Activated CD4-positive, alpha-beta T cell treated with anti-CD3 and anti-CD28 coated beads, Interleukin-2, amount 10 ng/mL, durations not matched to agents 24 days and 14 days (primary cell): ENCODE results near the gene PTOV1. TPM values are rescaled to one million over a fixed set of nuclear protein-coding genes. Genes with fewer than 3 reads are reported as not detected.

Experiments used
- DNase-seq: peaks from one replicate; pipeline ENCODE4 v3.0.0; 2022
- H3K27ac Mint-ChIP-seq: one replicate; pipeline ENCODE4 v1.8.0; 2022; ENCODE audit warnings: mild to moderate bottlenecking, mixed read lengths
- H3K27me3 Mint-ChIP-seq: one replicate; pipeline ENCODE4 v1.8.0; 2022; ENCODE audit warnings: mixed read lengths
- H3K36me3 Mint-ChIP-seq: one replicate; pipeline ENCODE4 v1.8.0; 2022; ENCODE audit warnings: low read depth, mild to moderate bottlenecking, mixed read lengths
- H3K4me1 Mint-ChIP-seq: one replicate; pipeline ENCODE4 v1.8.0; 2021; ENCODE audit warnings: mixed read lengths
- H3K4me3 Mint-ChIP-seq: one replicate; pipeline ENCODE4 v1.8.0; 2022; ENCODE audit warnings: mild to moderate bottlenecking, moderate library complexity, mixed read lengths
- H3K9me3 Mint-ChIP-seq: one replicate; pipeline ENCODE4 v1.8.0; 2021; ENCODE audit warnings: mixed read lengths
- intact Hi-C: fragments of 100-400 bp; cut with micrococcal nuclease; formaldehyde crosslinking; loops from one replicate; pipeline ENCODE4 v1.15.1; 2023
- total RNA-seq: library from RNA; stranded (reverse); gene quantifications from 2 replicates; pipeline ENCODE4 v1.2.3, GENCODE V29; 2022

Gene PTOV1
- total RNA-seq, 1 donor from 2014 or later: 121 TPM

DNA sequence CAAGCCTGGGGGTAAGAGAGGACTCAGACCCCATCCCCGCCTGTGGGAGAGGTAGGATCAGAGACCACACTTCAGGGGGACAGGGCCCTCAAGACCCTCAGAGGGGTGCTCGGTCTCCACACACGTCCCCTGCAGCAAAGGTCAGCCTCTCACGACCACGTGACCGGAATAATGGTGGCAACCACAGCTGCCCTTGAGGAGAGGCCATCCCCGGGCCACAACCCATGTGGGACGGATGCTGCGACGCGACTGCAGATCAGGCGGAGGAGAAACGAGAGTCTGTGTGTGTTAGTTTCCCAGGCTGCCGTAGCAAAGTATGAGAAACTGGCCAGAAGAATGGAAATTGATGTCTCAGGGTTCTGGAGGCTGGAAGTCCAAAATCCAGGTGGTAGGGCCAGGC lies 23.9 kb upstream of the PTOV1 start:
- Mint-ChIP-seq H3K36me3 (peaks cover 17% of the 10 kb centered on the region), H3K4me1 (peaks cover 1% of the 10 kb centered on the region), H3K27ac (no peak overlapping the region), H3K27me3 (no peaks in the 10 kb centered on the region), H3K9me3 (no peaks in the 10 kb centered on the region), H3K4me3 (no peak overlapping the region)
- intact Hi-C loops: no loop called here
- no peak for DNase-seq

DNA sequence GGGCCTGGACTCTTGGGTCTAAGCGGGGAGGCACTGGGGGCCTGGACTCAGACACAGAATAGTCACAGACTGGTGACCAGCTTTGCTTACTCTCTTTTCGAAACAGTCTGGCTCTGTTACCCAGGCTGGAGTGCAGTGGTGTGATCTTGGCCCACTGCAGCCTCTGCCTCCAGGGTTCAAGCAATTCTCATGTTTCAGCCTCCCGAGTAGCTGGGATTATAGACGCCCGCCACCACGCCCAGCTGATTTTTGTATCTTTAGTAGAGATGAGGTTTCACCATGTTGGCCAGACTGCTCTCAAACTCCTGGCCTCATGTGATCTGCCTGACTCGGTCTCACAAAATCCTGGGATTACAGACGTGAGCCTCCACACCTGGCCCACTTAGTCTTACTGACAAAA lies 21.8 kb upstream of the PTOV1 start:
- Mint-ChIP-seq H3K4me3 (no peak overlapping the region), H3K27ac (no peak overlapping the region), H3K4me1 (peaks cover 6% of the 10 kb centered on the region), H3K36me3 (peaks cover 18% of the 10 kb centered on the region), H3K9me3 (no peaks in the 10 kb centered on the region), H3K27me3 (no peaks in the 10 kb centered on the region)
- DNase-seq: no peak
- intact Hi-C loops: no loop called here

DNA sequence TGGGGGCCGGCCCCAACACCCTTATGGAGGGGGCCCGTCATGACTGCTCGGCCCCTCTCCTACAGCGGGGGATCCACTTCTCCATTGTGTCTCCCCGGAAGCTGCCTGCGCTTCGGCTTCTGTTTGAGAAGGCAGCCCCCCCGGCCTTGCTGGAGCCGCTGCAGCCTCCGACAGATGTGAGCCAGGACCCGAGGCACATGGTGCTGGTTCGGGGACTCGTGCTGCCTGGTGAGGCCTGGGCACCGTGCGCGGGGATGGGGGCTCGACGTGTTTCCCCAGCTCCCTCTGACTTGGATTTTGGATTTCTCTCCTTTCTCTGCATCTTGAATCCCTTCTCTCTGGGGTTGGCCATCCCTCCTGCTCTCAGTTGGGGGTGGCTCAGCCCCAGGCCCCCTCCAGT lies 21.2 kb upstream of the PTOV1 start:
- Mint-ChIP-seq H3K36me3 (peaks cover 20% of the 10 kb centered on the region), H3K4me1 (peaks cover 6% of the 10 kb centered on the region), H3K27me3 (no peaks in the 10 kb centered on the region), H3K4me3 (no peak overlapping the region), H3K9me3 (no peaks in the 10 kb centered on the region), H3K27ac (no peak overlapping the region)
- intact Hi-C loops: no loop called here
- DNase-seq: no peak

DNA sequence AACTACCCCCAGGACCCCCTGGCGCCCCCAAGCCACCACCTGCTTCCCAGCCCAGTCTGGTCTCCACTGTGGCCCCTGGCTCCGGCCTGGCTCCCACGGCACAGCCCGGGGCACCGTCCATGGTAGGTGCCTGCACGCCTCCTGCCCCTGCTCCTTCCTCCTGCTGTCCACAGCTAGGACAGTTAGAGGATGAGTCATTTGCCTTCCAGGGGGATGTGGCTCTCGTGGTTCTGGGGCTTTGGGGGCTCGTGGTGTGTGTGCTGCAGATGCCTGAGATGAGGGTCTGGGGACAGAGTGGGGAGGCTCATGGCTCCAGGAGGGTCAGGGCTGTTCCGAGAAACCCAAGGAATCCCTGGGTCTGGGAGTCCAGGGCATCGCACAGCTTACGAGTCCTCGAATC lies 20.2 kb upstream of the PTOV1 start:
- intact Hi-C loops: no loop called here
- Mint-ChIP-seq H3K27me3 (no peaks in the 10 kb centered on the region), H3K4me3 (no peak overlapping the region), H3K4me1 (peaks cover 6% of the 10 kb centered on the region), H3K27ac (no peak overlapping the region), H3K9me3 (no peaks in the 10 kb centered on the region), H3K36me3 (peaks cover 26% of the 10 kb centered on the region)
- DNase-seq: no peak

DNA sequence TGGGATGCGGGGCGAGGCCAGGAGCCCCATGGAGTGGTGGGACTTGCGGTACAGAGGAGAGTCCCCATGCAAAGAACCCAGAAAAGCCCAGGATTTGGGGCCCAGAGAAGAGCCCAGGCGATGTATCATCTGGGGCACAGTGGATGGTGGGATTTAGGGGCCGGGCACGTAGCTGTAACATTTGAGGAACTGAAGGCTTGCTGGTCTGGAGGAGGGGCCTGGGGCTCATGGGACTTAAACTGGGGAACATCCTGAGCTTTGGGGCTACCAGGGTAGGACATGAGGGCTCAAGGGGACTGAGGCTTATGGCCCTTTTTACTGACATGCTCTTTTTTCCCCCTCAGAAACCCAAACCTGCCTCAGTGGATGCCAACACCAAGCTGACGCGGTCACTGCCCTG lies 19.4 kb upstream of the PTOV1 start:
- Mint-ChIP-seq H3K4me3 (no peak overlapping the region), H3K36me3 (peaks cover 24% of the 10 kb centered on the region), H3K4me1 (peaks cover 5% of the 10 kb centered on the region), H3K9me3 (no peaks in the 10 kb centered on the region), H3K27me3 (no peaks in the 10 kb centered on the region), H3K27ac (no peak overlapping the region)
- no peak for DNase-seq
- intact Hi-C loops: no loop called here

DNA sequence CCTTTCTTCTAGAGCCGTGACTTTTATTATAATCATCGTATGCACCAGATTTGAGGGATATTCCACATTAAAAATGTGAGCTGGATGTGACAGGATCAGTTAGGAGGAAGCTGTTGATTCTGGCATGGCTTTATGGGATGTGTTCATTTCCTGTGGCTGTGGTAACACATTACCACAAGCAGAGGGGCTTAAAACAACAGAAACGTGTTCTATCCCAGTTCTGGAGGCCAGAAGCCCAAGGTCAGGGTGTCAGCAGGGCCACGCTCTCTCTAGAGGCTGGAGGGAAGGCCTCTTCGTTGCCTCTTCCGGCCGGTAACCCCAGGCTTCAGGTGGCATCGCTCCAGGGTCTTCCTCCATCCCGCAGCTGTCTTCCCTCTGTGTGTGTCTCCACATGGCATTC lies 18.4 kb upstream of the PTOV1 start:
- intact Hi-C loops: no loop called here
- H3K36me3 Mint-ChIP-seq: peaks cover 26% of the 10 kb centered on the region
- no peak overlapping the region for H3K4me3 Mint-ChIP-seq
- no peak overlapping the region for H3K27ac Mint-ChIP-seq
- H3K9me3 Mint-ChIP-seq: no peaks in the 10 kb centered on the region
- peaks cover 5% of the 10 kb centered on the region for H3K4me1 Mint-ChIP-seq
- no peaks in the 10 kb centered on the region for H3K27me3 Mint-ChIP-seq
- DNase-seq: no peak

DNA sequence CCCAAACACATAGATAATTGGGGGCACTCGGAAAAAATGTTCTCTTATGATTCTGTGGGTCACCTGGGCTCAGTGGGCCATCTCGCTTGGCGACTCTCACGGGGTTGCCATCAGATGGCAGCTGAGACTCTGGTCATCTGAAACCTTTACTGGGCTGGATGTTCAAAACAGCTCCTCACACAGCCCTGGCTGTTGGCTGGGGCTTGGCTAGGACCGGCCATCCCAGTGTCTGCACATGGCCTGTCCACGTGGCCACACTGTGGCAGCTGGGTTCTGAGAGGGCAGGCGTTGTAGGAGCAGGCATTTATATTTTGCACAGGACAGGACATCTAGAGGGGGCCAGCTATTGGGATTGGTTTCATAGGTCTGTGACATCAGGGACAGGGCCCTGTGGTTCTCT lies 17.4 kb upstream of the PTOV1 start:
- no peak overlapping the region for H3K27ac Mint-ChIP-seq
- H3K4me1 Mint-ChIP-seq: peaks cover 5% of the 10 kb centered on the region
- peaks cover 28% of the 10 kb centered on the region for H3K36me3 Mint-ChIP-seq
- intact Hi-C loops: no loop called here
- H3K27me3 Mint-ChIP-seq: no peaks in the 10 kb centered on the region
- H3K9me3 Mint-ChIP-seq: no peaks in the 10 kb centered on the region
- no peak for DNase-seq
- no peak overlapping the region for H3K4me3 Mint-ChIP-seq

DNA sequence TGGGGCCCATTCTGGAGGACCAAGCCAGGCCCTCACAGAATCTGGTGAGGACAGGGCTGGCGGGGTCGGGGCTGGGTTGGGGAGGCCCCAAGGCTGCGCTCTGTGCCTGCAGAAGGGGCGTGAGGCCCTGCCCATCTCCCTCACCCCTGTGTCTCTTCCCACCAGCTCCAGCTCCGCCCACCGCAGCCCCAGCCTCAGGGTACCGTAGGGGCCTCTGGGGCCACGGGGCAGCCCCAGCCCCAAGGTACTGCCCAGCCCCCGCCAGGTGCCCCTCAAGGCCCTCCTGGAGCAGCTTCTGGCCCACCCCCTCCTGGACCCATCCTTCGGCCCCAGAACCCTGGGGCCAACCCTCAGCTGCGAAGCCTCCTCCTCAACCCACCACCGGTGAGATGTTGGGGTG lies 15.4 kb upstream of the PTOV1 start:
- Mint-ChIP-seq H3K9me3 (no peaks in the 10 kb centered on the region), H3K4me3 (no peak overlapping the region), H3K4me1 (peaks cover 5% of the 10 kb centered on the region), H3K27ac (no peak overlapping the region), H3K36me3 (peaks cover 38% of the 10 kb centered on the region), H3K27me3 (no peaks in the 10 kb centered on the region)
- DNase-seq: no peak
- intact Hi-C loops: no loop called here

DNA sequence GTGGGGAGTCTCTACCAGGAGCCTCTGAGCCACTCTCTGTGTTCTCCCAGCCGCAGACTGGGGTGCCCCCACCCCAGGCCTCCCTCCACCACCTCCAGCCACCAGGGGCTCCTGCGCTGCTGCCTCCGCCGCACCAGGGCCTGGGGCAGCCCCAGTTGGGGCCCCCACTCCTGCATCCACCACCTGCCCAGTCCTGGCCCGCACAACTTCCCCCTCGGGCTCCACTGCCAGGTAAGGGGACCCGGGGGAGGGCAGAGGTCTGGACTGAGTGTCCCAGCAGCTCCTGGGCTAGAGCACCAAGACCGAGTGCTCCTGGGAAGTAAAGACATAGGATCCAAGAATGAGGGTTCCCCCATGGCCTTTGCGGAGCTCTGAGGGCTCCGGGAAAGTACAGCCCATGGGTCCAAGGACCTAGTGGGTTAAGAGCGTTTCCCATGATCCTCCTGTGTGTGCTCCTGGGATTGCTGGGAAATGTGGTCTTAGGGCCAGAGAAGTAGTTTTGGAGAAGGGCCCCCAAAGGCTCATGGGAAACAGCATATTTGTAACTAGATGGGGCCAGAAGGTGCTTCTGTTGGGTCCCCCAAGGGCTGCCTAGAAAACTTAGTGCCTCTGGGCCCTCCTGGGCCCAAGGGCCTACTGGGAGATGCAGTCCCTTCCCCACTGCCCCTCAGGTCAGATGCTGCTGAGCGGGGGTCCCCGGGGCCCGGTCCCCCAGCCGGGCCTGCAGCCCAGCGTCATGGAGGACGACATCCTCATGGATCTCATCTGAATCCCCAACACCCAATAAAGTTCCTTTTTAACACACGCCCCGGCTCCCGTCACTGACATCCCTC lies 14.6 kb upstream of the PTOV1 start:
- Mint-ChIP-seq H3K9me3 (no peaks in the 10 kb centered on the region), H3K36me3 (peaks cover 38% of the 10 kb centered on the region), H3K27ac (no peak overlapping the region), H3K4me3 (no peak overlapping the region), H3K4me1 (peaks cover 5% of the 10 kb centered on the region), H3K27me3 (no peaks in the 10 kb centered on the region)
- intact Hi-C loops: no loop called here
- DNase-seq: no peak

DNA sequence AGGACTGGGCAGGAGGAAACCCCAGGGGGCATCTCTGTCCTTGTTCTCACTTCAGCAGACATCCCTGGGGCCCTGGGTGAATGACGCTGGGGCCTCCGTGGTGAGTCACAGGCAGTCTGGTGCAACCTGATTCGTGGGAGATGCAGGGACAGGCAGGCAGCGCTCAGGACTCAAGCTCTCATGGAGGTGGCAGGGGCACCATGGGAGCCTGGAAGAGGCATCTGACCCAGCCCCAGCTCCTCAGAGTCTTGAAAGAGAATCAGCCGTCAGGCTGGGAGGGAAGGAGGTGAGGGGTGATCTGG lies 14.0 kb upstream of the PTOV1 start:
- Mint-ChIP-seq H3K9me3 (no peaks in the 10 kb centered on the region), H3K36me3 (peaks cover 33% of the 10 kb centered on the region), H3K27me3 (no peaks in the 10 kb centered on the region), H3K4me3 (no peak overlapping the region), H3K27ac (no peak overlapping the region), H3K4me1 (peaks cover 5% of the 10 kb centered on the region)
- DNase-seq: no peak
- intact Hi-C loops: no loop called here

DNA sequence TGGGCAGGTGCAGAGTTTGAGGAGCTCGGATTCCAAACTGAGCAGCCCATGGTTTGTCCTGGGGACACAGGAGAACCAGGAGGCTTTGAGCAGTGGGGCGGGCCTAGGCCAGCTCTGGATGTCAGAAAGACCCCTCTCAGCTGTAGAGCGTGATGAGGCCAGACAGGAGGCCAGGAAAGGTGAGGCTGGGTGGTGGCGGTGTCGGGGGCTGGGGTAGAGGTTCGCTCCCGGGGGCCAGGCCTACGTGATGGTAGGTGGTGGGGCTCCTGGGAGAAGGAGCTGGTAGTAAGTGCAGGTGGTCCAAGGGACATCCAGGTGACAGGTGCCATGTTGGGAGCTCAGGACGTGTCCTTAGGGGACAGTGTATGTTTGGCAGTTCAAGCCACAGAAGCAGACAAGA lies 13.5 kb upstream of the PTOV1 start:
- H3K9me3 Mint-ChIP-seq: no peaks in the 10 kb centered on the region

DNA sequence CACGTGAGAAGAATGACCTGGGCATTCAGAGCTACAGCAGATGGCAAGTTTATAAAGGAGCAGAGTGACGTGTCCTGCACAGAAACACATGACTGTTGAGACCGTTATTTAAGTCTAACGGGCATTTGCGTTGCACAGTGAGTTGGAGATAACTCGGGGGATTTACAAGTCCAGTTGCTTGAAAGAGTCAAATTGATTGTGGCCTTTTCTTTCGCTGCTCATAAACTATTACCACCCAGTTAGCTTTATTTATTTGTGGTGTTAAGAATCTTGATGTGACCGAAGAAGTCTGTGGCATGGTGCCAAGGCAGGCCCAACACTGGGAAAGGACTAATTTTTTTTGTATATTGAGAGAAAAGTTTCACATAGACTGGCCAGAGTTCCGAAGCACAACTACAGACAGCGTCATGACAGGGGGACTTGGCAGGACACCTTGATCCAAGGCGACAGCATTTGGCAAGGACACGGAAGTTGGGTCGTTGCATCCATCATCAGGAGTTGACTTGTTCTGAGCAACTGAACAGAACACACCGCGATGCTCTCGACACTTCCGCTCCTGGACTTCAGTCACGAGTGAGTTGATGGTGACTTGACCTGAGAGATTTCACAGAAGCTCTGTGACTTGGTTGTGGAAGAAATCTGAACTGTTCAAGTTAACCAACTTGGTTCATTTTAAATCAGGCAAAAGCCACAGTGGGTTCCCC lies 11.9 kb upstream of the PTOV1 start:
- H3K27ac Mint-ChIP-seq: no peak overlapping the region

More for the DNA sequence above, 13.5 kb upstream of the PTOV1 start:
- DNase-seq: no peak
- Mint-ChIP-seq H3K27ac (no peak overlapping the region), H3K27me3 (no peaks in the 10 kb centered on the region), H3K36me3 (peaks cover 30% of the 10 kb centered on the region), H3K4me1 (peaks cover 1% of the 10 kb centered on the region), H3K4me3 (no peak overlapping the region)
- intact Hi-C loops: no loop called here

DNA sequence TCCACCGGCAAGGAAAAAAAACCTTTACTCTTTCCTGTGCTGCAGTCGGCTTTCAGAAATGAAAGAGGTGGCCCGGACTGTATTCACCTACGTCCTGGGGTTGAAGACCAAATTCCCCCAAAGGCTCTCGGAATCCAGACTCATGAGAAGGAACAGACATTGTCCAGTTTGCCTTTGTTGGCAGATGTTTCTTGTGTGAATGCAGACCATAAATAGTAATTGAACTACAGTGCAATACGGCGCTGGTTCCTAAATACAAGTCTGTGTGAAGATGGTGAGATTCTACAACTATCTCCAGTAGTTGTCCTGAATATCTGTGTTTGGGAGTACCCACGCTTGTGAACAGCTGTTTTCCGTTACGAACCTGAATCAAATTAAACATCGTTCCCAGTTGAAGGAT lies 11.2 kb upstream of the PTOV1 start:
- H3K4me3 Mint-ChIP-seq: no peak overlapping the region
- DNase-seq: no peak
- no peaks in the 10 kb centered on the region for H3K27me3 Mint-ChIP-seq
- H3K36me3 Mint-ChIP-seq: peaks cover 22% of the 10 kb centered on the region
- H3K27ac Mint-ChIP-seq: no peak overlapping the region
- intact Hi-C loops: no loop called here
- H3K4me1 Mint-ChIP-seq: no peaks in the 10 kb centered on the region
- no peaks in the 10 kb centered on the region for H3K9me3 Mint-ChIP-seq

More for the DNA sequence above, 11.9 kb upstream of the PTOV1 start:
- Mint-ChIP-seq H3K4me3 (no peak overlapping the region), H3K27me3 (no peaks in the 10 kb centered on the region), H3K9me3 (no peaks in the 10 kb centered on the region), H3K4me1 (no peaks in the 10 kb centered on the region), H3K36me3 (peaks cover 24% of the 10 kb centered on the region)
- no peak for DNase-seq
- intact Hi-C loops: no loop called here

DNA sequence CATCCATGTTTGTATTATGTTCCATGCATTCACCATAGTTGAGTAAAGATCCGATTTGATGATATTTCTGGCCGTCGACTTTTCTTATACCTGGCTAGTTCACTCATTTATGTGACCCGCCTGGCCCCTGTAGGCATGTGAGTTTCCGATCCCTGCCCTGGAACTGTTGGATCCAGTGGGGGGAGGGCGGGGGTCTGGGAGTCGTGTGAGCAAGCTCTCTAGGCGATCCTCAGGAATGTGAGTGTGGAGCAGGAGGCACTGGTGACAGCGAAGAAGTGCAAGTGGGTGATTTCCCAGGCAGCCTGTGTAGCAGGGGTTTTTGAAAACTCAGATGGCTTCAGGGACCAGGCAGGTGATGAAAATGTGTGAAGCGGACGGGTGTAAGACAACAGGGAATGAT lies 10.6 kb upstream of the PTOV1 start:
- Mint-ChIP-seq H3K27me3 (no peaks in the 10 kb centered on the region), H3K9me3 (no peaks in the 10 kb centered on the region), H3K4me1 (no peaks in the 10 kb centered on the region), H3K4me3 (no peak overlapping the region), H3K36me3 (peaks cover 16% of the 10 kb centered on the region), H3K27ac (no peak overlapping the region)
- intact Hi-C loops: no loop called here
- DNase-seq: no peak
